Calu3 (cell line): Measurements from ENCODE around the gene GLRA2. TPM values are rescaled to one million over a fixed set of nuclear protein-coding genes. Genes with fewer than 3 reads are reported as not detected.

ENCODE experiments used
- BruUV-seq: library from RNA; stranded (reverse); fragments of 400-500 nt; replicated peaks from 2 replicates; lab custom pipeline; 2021; lab: Mats Ljungman, UMichigan
- CTCF ChIA-PET: fragments of 300-600 bp; sonication (Branson Sonifier 250); formaldehyde crosslinking; loops from one replicate; lab custom pipeline; 2022; ENCODE audit warnings: antibody characterized with exemption; lab: Charles Lee
- DNase-seq: peaks from one replicate; pipeline ENCODE4 v3.0.0; 2022
- H3K27ac Mint-ChIP-seq: one replicate; pipeline ENCODE4 v1.8.0; 2022; ENCODE audit warnings: mixed read lengths; ENCODE audit not compliant: unreplicated experiment
- H3K27me3 Mint-ChIP-seq: one replicate; pipeline ENCODE4 v1.8.0; 2022; ENCODE audit warnings: mixed read lengths; ENCODE audit not compliant: unreplicated experiment
- H3K36me3 Mint-ChIP-seq: one replicate; pipeline ENCODE4 v1.8.0; 2022; ENCODE audit warnings: mild to moderate bottlenecking, moderate library complexity, mixed read lengths; ENCODE audit not compliant: insufficient read depth, unreplicated experiment
- H3K4me1 Mint-ChIP-seq: one replicate; pipeline ENCODE4 v1.8.0; 2022; ENCODE audit warnings: mild to moderate bottlenecking, low read depth, mixed read lengths; ENCODE audit not compliant: unreplicated experiment
- H3K4me3 Mint-ChIP-seq: one replicate; pipeline ENCODE4 v1.8.0; 2022; ENCODE audit warnings: mild to moderate bottlenecking, low read depth, moderate library complexity, mixed read lengths; ENCODE audit not compliant: unreplicated experiment
- H3K9me3 Mint-ChIP-seq: one replicate; pipeline ENCODE4 v1.8.0; 2022; ENCODE audit warnings: low read depth, mixed read lengths; ENCODE audit not compliant: unreplicated experiment
- intact Hi-C: fragments of 100-400 bp; cut with micrococcal nuclease; formaldehyde crosslinking; loops from one replicate; pipeline ENCODE4 v1.10.0; 2022; ENCODE audit not compliant: unreplicated experiment
- total RNA-seq: library from RNA; stranded (reverse); gene quantifications from 2 replicates; pipeline ENCODE4 v1.2.3, GENCODE V29; 2022
- TF ChIP-seq, protein P1 (sequence below): fragments of 200-600 bp; IDR thresholded peaks from one replicate; pipeline ENCODE4 v1.8.0; 2022; ENCODE audit warnings: antibody characterized with exemption; ENCODE audit not compliant: unreplicated experiment

Gene GLRA2
- total RNA-seq, 1 experiment from 2014 or later, result not detected

DNA sequence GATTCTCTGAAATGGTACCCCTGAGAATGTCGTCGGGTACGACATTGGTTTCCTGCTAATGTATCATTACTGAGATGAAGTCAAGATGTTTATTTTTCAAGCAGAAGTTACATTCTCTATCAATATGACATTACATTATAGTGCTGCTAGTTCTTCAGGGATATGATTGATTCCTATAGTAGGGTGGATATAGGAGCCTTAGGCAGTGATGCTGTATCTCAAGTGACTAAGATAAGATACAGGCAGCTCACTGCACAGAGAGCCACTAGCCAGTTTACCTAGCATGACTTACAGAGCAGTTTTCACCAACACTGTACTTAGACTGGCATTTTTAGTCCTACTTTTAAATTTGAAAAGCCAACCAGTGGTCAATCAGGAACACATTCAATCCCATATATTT, 188.6 kb downstream of the GLRA2 start:
- no peak overlapping the region for H3K4me3 Mint-ChIP-seq
- intact Hi-C loops, result no loop called here
- TF ChIP-seq, protein P1, sequence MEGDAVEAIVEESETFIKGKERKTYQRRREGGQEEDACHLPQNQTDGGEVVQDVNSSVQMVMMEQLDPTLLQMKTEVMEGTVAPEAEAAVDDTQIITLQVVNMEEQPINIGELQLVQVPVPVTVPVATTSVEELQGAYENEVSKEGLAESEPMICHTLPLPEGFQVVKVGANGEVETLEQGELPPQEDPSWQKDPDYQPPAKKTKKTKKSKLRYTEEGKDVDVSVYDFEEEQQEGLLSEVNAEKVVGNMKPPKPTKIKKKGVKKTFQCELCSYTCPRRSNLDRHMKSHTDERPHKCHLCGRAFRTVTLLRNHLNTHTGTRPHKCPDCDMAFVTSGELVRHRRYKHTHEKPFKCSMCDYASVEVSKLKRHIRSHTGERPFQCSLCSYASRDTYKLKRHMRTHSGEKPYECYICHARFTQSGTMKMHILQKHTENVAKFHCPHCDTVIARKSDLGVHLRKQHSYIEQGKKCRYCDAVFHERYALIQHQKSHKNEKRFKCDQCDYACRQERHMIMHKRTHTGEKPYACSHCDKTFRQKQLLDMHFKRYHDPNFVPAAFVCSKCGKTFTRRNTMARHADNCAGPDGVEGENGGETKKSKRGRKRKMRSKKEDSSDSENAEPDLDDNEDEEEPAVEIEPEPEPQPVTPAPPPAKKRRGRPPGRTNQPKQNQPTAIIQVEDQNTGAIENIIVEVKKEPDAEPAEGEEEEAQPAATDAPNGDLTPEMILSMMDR, result no peak
- no peak for DNase-seq
- no peaks in the 10 kb centered on the region for H3K27me3 Mint-ChIP-seq
- H3K9me3 Mint-ChIP-seq, result no peaks in the 10 kb centered on the region
- H3K27ac Mint-ChIP-seq, result no peak overlapping the region
- no TSS peak for BruUV-seq
- H3K4me1 Mint-ChIP-seq, result no peaks in the 10 kb centered on the region
- CTCF ChIA-PET, result no interaction called here
- no peaks in the 10 kb centered on the region for H3K36me3 Mint-ChIP-seq

- intact Hi-C loops, result no loop called here
- no peak for DNase-seq
- no peaks in the 10 kb centered on the region for H3K36me3 Mint-ChIP-seq
- H3K9me3 Mint-ChIP-seq, result no peaks in the 10 kb centered on the region
- CTCF ChIA-PET, result interaction anchor here (0.7 kb wide), 1 partner anchor 190 kb away, joined by 3 read pairs; no protein-coding TSS in a partner anchor
- no peaks in the 10 kb centered on the region for H3K27me3 Mint-ChIP-seq
- H3K4me3 Mint-ChIP-seq, result no peak overlapping the region
- BruUV-seq, result no TSS peak
- no peaks in the 10 kb centered on the region for H3K4me1 Mint-ChIP-seq
- TF ChIP-seq, protein P1, result no peak
- H3K27ac Mint-ChIP-seq, result no peak overlapping the region
These were observed 189.1 kb downstream of the GLRA2 start for GRCh38 chrX:14718403-14718802.

GRCh38 chrX:14729058-14729457, 199.7 kb downstream of the GLRA2 start:
- Mint-ChIP-seq H3K36me3 (no peaks in the 10 kb centered on the region), H3K4me3 (no peak overlapping the region), H3K9me3 (no peaks in the 10 kb centered on the region), H3K4me1 (no peaks in the 10 kb centered on the region), H3K27me3 (no peaks in the 10 kb centered on the region), H3K27ac (no peak overlapping the region)
- DNase-seq, result no peak
- BruUV-seq, result no TSS peak
- TF ChIP-seq, protein P1, result no peak
- intact Hi-C loops, result no loop called here
- CTCF ChIA-PET, result no interaction called here

- Mint-ChIP-seq H3K27me3 (no peaks in the 10 kb centered on the region), H3K9me3 (no peaks in the 10 kb centered on the region), H3K27ac (no peak overlapping the region), H3K36me3 (no peaks in the 10 kb centered on the region), H3K4me1 (no peaks in the 10 kb centered on the region), H3K4me3 (no peak overlapping the region)
- intact Hi-C loops, result no loop called here
- CTCF ChIA-PET, result no interaction called here
- TF ChIP-seq, protein P1, result no peak
- no peak for DNase-seq
- no TSS peak for BruUV-seq
These were observed 209.3 kb downstream of the GLRA2 start for GRCh38 chrX:14738643-14739042.
